HUES48 (cell line): Measurements from ENCODE around the gene SPAG6.

Experiments used
- H3K27ac ChIP-seq: one replicate; pipeline ENCODE4 v1.7.0; 2013; ENCODE audit warnings: low read depth, low read length, inconsistent platforms
- H3K27me3 ChIP-seq: 2 replicates; pipeline ENCODE4 v1.6.1; 2013; ENCODE audit warnings: mild to moderate bottlenecking, low read length; ENCODE audit not compliant: control insufficient read depth, insufficient read depth
- H3K36me3 ChIP-seq: 2 replicates; pipeline ENCODE4 v1.6.1; 2013; ENCODE audit warnings: low read length; ENCODE audit not compliant: control insufficient read depth, insufficient read depth
- H3K4me1 ChIP-seq: 2 replicates; pipeline ENCODE4 v1.6.1; 2013; ENCODE audit warnings: mild to moderate bottlenecking, low read length; ENCODE audit not compliant: control insufficient read depth, insufficient read depth
- H3K4me3 ChIP-seq: 2 replicates; pipeline ENCODE4 v1.5.1; 2013; ENCODE audit warnings: mild to moderate bottlenecking, low read depth, low read length
- H3K9ac ChIP-seq: 2 replicates; pipeline ENCODE4 v1.6.1; 2013; ENCODE audit warnings: mild to moderate bottlenecking, low read depth, low read length, moderate library complexity
- H3K9me3 ChIP-seq: 2 replicates; pipeline ENCODE4 v1.6.1; 2013; ENCODE audit warnings: low read length; ENCODE audit not compliant: control insufficient read depth, insufficient read depth

Gene SPAG6

DNA sequence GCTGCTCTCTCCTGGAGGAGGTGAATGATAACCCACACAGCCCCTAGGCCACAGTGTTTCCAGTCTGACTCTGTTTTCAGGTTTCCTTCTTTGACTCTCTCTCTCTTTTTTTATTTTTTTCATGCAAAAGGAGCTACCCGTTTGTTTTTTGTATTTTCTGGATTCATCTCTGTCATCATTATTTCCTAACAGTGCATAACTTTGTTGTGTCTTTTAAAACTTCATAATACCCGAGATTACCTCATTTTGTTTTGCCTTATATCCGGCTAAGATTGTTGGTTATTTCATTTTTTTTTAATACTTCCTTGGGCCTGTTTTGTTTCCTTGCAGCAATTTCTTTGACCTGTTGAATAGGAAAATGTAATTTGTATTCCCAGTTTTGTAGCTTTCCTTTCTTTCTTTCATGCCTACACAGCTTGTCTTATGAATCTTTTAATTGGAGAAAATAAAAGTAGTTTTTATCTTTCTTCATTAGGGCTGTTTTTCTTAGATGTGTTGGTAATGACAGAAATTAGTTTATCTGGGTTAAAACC, 72.5 kb downstream of the SPAG6 start:
- H3K27me3 ChIP-seq, result no peaks in the 10 kb centered on the region
- H3K27ac ChIP-seq, result no peak overlapping the region
- H3K4me1 ChIP-seq, result no peaks in the 10 kb centered on the region

DNA sequence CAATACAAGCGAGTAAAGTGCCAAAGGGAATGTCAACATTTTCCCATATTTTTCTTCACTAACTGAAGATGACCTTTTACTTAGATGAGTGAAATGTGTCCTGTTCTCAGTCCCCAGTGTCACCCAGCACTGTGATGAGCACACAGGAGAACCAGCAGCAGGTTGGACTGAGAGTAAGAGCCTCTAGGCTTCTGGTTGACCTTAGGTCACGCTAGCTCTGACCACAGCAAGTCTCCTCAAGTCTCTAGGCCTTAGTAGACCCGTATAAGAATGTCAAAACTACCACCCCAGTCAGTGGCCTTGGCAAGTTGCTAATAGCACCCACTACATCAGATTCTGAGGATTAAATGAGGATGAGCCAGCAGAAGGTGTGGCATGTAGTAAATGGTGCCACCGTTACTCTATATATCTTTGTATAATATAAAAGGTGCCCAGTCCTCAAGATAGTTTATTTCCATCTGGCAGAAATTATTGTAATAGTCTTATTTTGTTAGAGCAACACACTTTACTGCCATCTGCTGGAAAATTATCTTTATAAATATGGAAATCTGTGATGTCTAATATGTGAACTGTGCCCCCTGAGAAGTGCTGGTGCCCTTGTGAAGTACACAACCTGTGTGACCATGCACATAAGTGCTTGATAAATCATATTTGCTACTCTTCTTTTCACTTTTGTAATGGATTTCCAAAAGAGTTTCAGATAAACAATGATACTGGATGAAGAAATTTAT, 75.7 kb downstream of the SPAG6 start:
- H3K27ac ChIP-seq, result no peak overlapping the region
- H3K27me3 ChIP-seq, result no peaks in the 10 kb centered on the region
- no peak overlapping the region for H3K4me3 ChIP-seq
- no peaks in the 10 kb centered on the region for H3K4me1 ChIP-seq
- H3K9me3 ChIP-seq, result no peaks in the 10 kb centered on the region
- H3K36me3 ChIP-seq, result no peaks in the 10 kb centered on the region
- no peak overlapping the region for H3K9ac ChIP-seq

More for the DNA sequence above, 72.5 kb downstream of the SPAG6 start:
- no peak overlapping the region for H3K4me3 ChIP-seq
- no peaks in the 10 kb centered on the region for H3K9me3 ChIP-seq
- H3K36me3 ChIP-seq, result no peaks in the 10 kb centered on the region
- H3K9ac ChIP-seq, result no peak overlapping the region

DNA sequence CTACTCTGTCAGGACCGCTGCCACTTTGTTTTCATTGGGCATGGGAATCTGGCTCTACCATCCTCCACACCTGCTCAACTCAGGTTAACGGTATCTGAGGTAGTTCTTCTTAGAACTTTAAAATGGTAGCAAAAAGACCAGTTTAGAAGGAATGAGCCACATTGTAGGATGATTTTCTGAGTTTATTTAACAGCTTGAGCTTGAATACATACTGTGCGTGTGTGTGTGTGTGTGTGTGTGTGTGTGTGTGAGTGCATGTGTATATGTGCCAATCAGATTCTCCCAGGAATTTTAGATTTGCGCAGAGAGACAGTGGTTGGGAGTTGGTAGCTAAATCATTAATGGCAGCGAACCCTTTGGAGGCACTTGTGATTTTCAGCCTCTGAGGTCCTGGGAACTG, 81.4 kb downstream of the SPAG6 start:
- no peak overlapping the region for H3K4me3 ChIP-seq
- H3K36me3 ChIP-seq, result no peaks in the 10 kb centered on the region
- H3K9me3 ChIP-seq, result no peaks in the 10 kb centered on the region
- peaks cover 13% of the 10 kb centered on the region for H3K27me3 ChIP-seq
- peaks cover 26% of the 10 kb centered on the region for H3K4me1 ChIP-seq
- no peak overlapping the region for H3K27ac ChIP-seq
- H3K9ac ChIP-seq, result no peak overlapping the region

DNA sequence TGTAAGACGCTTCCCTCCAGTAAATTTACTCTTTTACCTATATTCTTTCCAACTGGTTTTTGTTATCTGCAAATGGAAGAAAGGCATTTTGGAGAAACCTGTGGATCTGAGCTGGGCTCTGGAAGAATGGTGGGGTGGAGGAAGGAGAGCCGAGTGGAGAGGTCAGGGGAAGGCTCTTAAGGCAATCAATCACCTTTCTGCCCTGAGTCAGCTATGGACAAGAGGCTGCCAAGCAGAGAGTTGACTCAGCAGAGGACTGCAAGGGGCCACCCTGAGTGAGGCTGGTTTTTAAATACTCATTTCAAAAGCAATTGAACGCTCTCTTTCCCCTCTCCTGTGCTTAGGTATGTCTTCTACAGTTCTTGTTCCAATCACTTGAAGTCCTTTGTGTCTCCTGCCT, 81.8 kb downstream of the SPAG6 start:
- Histone ChIP-seq H3K9ac (no peak overlapping the region), H3K36me3 (no peaks in the 10 kb centered on the region), H3K4me1 (peaks cover 26% of the 10 kb centered on the region), H3K27me3 (peaks cover 13% of the 10 kb centered on the region), H3K9me3 (no peaks in the 10 kb centered on the region), H3K27ac (peak overlapping the region; percentile 23), H3K4me3 (no peak overlapping the region)

DNA sequence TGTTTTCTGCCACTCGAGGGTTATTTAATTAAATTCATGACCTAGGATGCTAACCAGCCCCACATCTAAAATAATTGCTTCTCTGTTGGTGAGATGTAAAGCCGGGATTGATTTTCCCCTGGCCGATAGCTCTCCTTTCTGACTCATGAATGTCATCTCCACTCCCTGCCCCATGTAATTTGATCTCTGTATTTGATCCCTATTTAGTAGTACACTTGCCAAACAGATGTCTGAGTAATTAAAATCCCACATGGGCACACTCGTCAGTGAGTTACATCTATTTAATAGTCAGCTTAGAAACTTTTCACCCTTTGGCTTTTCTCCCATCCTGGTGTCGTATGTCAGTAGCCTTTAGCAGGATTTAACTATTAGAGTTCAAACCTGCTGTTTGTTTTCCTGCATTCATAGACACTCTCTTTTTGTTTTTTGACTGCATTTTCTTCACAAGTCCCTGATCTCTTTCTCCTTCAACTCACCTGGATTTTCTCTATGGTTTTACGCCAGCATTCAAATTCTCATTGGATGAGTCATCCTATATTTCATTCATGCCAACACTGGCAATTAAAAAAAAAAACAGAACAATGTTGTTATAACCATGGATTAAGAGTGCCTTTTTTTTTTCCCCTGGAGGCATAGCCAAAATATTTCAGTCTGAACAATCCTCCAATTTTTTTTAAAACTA, 82.7 kb downstream of the SPAG6 start:
- Histone ChIP-seq H3K27me3 (peaks cover 13% of the 10 kb centered on the region), H3K9me3 (no peaks in the 10 kb centered on the region), H3K9ac (no peak overlapping the region), H3K36me3 (no peaks in the 10 kb centered on the region), H3K4me3 (no peak overlapping the region), H3K27ac (no peak overlapping the region), H3K4me1 (peaks cover 26% of the 10 kb centered on the region)

DNA sequence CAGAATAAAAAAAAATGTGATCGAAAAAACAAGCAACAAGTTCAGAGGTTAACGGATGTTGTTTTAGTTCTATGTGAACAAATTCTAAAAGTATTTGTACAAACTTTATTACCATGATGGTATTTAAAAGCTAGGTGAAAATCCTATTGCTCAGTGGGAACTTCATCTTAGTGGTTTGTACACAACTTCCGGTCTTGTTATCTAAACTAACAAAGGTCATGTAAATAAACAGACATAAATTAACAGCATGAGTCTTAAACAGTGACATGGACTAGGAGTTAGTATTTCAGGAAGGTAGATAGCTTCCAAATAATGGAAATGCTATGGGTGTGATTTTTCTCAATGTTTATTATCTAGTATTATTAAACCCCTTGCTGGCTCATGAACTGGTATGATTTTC, 83.8 kb downstream of the SPAG6 start:
- Histone ChIP-seq H3K9ac (no peak overlapping the region), H3K36me3 (no peaks in the 10 kb centered on the region), H3K27me3 (peaks cover 13% of the 10 kb centered on the region), H3K27ac (no peak overlapping the region), H3K4me3 (no peak overlapping the region), H3K9me3 (no peaks in the 10 kb centered on the region), H3K4me1 (peaks cover 29% of the 10 kb centered on the region)

DNA sequence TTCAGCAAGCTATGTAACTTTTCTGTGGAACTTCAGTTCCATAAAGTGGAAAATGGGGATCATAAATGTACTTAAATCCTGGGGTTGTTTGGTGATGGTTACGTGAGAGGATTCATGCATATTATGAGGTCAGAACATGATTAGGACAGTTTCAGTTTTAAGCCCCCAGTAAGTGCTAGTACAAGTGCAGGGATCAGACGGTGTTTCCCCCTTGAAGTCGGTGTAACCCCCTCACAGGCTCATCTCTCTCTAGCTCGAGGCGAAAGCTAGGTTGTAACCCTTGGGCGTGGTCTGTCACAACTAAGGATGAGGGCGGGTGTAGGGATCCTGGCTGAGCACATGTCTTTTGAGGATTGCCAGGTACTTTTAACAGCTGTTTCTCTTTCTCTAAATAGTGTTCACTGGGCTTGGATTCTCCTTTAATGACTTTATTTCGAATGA, 84.7 kb downstream of the SPAG6 start:
- Histone ChIP-seq H3K9me3 (no peaks in the 10 kb centered on the region), H3K27me3 (peaks cover 19% of the 10 kb centered on the region), H3K4me3 (no peak overlapping the region), H3K27ac (no peak overlapping the region), H3K9ac (no peak overlapping the region), H3K36me3 (no peaks in the 10 kb centered on the region), H3K4me1 (peaks cover 35% of the 10 kb centered on the region)

DNA sequence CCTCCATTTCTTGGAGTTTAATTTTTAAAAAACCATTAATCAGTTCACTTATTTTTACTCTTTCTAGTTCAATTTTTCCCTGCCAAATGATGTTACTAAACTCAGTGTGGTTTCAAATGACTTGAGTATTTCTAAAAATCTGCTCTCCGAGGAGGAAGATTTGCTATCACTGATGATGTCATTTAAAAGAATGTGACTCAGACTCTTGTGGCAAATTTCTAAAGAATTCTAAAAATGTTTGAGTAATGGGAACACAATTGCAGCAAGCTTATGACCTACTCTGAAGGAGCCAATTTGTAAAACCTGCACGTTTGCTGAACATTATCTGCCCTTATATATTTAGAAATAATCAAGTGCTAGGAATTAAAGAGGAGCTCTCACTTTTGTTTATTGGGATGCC, 88.6 kb downstream of the SPAG6 start:
- peaks cover 28% of the 10 kb centered on the region for H3K4me1 ChIP-seq

DNA sequence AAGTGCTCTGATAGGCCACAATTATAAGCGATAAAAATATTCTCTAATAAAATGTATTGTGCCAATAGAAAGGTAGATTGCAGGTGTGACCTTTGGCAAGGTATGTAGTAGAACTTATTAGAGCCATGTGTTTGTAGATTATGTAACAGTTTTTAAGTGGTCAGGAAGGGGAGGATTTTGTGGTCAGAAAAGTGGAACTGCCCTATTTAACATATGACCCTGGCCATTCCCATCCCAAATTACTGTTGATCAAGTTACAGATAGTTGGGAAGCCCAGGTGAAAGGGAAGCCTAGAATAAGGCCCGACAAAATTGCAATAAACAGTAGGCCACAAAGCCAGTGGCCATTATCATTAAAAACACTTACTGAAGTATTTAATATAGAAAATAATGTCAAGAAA, 89.2 kb downstream of the SPAG6 start:
- no peaks in the 10 kb centered on the region for H3K36me3 ChIP-seq
- no peak overlapping the region for H3K27ac ChIP-seq
- H3K27me3 ChIP-seq, result peaks cover 62% of the 10 kb centered on the region
- H3K4me1 ChIP-seq, result peaks cover 23% of the 10 kb centered on the region
- H3K4me3 ChIP-seq, result no peak overlapping the region
- no peak overlapping the region for H3K9ac ChIP-seq
- H3K9me3 ChIP-seq, result no peaks in the 10 kb centered on the region

More for the DNA sequence above, 88.6 kb downstream of the SPAG6 start:
- no peak overlapping the region for H3K9ac ChIP-seq
- H3K27ac ChIP-seq, result no peak overlapping the region
- H3K9me3 ChIP-seq, result no peaks in the 10 kb centered on the region
- H3K4me3 ChIP-seq, result no peak overlapping the region; the same call in 1 of the 2 replicates
- H3K36me3 ChIP-seq, result no peaks in the 10 kb centered on the region
- peaks cover 58% of the 10 kb centered on the region for H3K27me3 ChIP-seq

DNA sequence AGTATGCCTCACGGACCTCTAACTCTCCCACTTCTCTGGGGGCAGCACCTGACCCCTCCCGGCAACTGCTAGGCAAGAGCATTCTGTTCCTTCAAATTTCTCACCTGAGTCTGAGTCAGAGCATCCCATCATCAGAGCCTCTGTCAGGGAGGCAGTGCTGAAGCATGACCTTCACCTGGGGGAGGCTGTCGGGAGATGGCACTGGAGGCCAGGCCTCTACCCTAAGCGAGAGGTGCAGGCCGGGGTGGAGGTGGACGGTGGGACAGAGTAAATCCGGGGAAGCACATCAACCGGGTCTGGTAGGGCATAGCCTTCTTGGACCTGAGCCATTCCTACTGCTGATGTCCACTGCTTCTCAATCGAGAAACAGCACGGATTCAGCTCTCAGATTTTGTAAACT, 90.4 kb downstream of the SPAG6 start:
- peaks cover 63% of the 10 kb centered on the region for H3K27me3 ChIP-seq
- no peak overlapping the region for H3K27ac ChIP-seq
- H3K9me3 ChIP-seq, result no peaks in the 10 kb centered on the region
- H3K36me3 ChIP-seq, result no peaks in the 10 kb centered on the region
- H3K4me1 ChIP-seq, result peaks cover 25% of the 10 kb centered on the region
- no peak overlapping the region for H3K9ac ChIP-seq
- H3K4me3 ChIP-seq, result no peak overlapping the region

DNA sequence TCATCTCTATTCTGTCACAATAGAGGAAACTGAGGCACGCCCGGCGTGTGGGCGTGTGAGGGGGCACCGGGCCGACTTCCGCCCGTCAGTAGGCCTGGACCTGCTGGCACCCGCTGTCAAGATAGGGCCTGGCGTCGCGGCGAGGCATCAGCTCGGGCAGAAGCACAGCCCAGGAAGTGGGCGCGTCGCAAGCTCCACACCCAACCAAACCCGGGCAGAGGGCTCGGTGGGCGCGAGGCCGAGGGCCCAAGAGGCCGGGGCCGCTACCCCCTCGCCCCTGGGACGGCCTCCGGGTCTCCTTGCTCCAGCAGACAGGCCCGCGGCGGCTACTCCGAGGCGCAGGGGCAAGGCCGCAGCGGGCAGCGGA, 91.2 kb downstream of the SPAG6 start:
- no peak overlapping the region for H3K27ac ChIP-seq
- H3K9ac ChIP-seq, result no peak overlapping the region; the same call in 1 of the 2 replicates
- H3K36me3 ChIP-seq, result no peaks in the 10 kb centered on the region
- no peaks in the 10 kb centered on the region for H3K9me3 ChIP-seq
- peaks cover 72% of the 10 kb centered on the region for H3K27me3 ChIP-seq
- peak overlapping the region; percentile 68 for H3K4me3 ChIP-seq
- H3K4me1 ChIP-seq, result peaks cover 25% of the 10 kb centered on the region
